Measurements from ENCODE around the gene IFNA8.
"Not testable (repeated sequence)": the region's sequence is repeated elsewhere in the genome, so short reads cannot be mapped to it uniquely, and the experiment has no call there.

DNA sequence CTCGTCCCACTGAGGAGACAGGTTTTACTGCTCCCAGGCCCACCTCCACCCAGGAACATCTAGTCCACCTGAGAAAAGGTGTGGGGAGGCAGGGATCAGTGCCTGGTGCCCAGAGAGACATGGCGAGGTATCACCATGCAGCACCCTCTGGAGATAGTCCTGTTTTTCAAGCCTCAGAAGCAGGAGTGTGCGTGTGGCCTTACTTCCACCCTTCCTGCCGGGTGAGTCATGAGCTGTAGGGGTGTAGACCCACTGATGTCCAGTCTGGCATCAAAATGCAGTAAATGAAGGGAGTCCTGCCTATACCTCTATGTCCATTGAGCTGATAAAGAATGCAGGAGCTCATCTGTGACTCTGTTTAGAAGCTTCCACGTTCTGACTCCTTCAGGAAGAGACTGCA is 40.4 kb downstream of the IFNA8 start:
- not testable (repeated sequence) for TF ChIP-seq EZH2 (IDR thresholded peaks at IDR 0.05; ENCODE audit: low read depth, unreplicated experiment); JUNB (IDR thresholded peaks at IDR 0.05; ENCODE audit: unreplicated experiment); POLR2AphosphoS5 (IDR thresholded peaks at IDR 0.05; ENCODE audit: low read depth); EZH2phosphoT487 (IDR thresholded peaks at IDR 0.05; ENCODE audit: unreplicated experiment); CREB1 (CRISPR knock-in tag; IDR thresholded peaks at IDR 0.05; ENCODE audit: low read depth); ZNF331 (CRISPR knock-in tag; IDR thresholded peaks at IDR 0.05; ENCODE audit: low read depth); ZNF114 (CRISPR knock-in tag; IDR thresholded peaks at IDR 0.05); NANOG (IDR thresholded peaks at IDR 0.05; ENCODE audit: borderline replicate concordance)
- TF ChIP-seq, protein P1, sequence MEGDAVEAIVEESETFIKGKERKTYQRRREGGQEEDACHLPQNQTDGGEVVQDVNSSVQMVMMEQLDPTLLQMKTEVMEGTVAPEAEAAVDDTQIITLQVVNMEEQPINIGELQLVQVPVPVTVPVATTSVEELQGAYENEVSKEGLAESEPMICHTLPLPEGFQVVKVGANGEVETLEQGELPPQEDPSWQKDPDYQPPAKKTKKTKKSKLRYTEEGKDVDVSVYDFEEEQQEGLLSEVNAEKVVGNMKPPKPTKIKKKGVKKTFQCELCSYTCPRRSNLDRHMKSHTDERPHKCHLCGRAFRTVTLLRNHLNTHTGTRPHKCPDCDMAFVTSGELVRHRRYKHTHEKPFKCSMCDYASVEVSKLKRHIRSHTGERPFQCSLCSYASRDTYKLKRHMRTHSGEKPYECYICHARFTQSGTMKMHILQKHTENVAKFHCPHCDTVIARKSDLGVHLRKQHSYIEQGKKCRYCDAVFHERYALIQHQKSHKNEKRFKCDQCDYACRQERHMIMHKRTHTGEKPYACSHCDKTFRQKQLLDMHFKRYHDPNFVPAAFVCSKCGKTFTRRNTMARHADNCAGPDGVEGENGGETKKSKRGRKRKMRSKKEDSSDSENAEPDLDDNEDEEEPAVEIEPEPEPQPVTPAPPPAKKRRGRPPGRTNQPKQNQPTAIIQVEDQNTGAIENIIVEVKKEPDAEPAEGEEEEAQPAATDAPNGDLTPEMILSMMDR (conservative IDR thresholded peaks at IDR 0.05; ENCODE audit: low read depth in 2 of 2), result not testable (repeated sequence)
- TF ChIP-seq, protein P2, sequence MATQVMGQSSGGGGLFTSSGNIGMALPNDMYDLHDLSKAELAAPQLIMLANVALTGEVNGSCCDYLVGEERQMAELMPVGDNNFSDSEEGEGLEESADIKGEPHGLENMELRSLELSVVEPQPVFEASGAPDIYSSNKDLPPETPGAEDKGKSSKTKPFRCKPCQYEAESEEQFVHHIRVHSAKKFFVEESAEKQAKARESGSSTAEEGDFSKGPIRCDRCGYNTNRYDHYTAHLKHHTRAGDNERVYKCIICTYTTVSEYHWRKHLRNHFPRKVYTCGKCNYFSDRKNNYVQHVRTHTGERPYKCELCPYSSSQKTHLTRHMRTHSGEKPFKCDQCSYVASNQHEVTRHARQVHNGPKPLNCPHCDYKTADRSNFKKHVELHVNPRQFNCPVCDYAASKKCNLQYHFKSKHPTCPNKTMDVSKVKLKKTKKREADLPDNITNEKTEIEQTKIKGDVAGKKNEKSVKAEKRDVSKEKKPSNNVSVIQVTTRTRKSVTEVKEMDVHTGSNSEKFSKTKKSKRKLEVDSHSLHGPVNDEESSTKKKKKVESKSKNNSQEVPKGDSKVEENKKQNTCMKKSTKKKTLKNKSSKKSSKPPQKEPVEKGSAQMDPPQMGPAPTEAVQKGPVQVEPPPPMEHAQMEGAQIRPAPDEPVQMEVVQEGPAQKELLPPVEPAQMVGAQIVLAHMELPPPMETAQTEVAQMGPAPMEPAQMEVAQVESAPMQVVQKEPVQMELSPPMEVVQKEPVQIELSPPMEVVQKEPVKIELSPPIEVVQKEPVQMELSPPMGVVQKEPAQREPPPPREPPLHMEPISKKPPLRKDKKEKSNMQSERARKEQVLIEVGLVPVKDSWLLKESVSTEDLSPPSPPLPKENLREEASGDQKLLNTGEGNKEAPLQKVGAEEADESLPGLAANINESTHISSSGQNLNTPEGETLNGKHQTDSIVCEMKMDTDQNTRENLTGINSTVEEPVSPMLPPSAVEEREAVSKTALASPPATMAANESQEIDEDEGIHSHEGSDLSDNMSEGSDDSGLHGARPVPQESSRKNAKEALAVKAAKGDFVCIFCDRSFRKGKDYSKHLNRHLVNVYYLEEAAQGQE (IDR thresholded peaks at IDR 0.05; ENCODE audit: unreplicated experiment), result not testable (repeated sequence)
- TF ChIP-seq, protein P3, sequence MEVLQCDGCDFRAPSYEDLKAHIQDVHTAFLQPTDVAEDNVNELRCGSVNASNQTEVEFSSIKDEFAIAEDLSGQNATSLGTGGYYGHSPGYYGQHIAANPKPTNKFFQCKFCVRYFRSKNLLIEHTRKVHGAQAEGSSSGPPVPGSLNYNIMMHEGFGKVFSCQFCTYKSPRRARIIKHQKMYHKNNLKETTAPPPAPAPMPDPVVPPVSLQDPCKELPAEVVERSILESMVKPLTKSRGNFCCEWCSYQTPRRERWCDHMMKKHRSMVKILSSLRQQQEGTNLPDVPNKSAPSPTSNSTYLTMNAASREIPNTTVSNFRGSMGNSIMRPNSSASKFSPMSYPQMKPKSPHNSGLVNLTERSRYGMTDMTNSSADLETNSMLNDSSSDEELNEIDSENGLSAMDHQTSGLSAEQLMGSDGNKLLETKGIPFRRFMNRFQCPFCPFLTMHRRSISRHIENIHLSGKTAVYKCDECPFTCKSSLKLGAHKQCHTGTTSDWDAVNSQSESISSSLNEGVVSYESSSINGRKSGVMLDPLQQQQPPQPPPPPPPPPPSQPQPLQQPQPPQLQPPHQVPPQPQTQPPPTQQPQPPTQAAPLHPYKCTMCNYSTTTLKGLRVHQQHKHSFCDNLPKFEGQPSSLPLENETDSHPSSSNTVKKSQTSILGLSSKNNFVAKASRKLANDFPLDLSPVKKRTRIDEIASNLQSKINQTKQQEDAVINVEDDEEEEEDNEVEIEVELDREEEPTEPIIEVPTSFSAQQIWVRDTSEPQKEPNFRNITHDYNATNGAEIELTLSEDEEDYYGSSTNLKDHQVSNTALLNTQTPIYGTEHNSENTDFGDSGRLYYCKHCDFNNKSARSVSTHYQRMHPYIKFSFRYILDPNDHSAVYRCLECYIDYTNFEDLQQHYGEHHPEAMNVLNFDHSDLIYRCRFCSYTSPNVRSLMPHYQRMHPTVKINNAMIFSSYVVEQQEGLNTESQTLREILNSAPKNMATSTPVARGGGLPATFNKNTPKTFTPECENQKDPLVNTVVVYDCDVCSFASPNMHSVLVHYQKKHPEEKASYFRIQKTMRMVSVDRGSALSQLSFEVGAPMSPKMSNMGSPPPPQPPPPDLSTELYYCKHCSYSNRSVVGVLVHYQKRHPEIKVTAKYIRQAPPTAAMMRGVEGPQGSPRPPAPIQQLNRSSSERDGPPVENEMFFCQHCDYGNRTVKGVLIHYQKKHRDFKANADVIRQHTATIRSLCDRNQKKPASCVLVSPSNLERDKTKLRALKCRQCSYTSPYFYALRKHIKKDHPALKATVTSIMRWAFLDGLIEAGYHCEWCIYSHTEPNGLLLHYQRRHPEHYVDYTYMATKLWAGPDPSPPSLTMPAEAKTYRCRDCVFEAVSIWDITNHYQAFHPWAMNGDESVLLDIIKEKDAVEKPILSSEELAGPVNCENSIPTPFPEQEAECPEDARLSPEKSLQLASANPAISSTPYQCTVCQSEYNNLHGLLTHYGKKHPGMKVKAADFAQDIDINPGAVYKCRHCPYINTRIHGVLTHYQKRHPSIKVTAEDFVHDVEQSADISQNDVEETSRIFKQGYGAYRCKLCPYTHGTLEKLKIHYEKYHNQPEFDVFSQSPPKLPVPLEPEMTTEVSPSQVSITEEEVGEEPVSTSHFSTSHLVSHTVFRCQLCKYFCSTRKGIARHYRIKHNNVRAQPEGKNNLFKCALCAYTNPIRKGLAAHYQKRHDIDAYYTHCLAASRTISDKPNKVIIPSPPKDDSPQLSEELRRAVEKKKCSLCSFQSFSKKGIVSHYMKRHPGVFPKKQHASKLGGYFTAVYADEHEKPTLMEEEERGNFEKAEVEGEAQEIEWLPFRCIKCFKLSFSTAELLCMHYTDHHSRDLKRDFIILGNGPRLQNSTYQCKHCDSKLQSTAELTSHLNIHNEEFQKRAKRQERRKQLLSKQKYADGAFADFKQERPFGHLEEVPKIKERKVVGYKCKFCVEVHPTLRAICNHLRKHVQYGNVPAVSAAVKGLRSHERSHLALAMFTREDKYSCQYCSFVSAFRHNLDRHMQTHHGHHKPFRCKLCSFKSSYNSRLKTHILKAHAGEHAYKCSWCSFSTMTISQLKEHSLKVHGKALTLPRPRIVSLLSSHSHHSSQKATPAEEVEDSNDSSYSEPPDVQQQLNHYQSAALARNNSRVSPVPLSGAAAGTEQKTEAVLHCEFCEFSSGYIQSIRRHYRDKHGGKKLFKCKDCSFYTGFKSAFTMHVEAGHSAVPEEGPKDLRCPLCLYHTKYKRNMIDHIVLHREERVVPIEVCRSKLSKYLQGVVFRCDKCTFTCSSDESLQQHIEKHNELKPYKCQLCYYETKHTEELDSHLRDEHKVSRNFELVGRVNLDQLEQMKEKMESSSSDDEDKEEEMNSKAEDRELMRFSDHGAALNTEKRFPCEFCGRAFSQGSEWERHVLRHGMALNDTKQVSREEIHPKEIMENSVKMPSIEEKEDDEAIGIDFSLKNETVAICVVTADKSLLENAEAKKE (CRISPR knock-in tag; IDR thresholded peaks at IDR 0.05), result not testable (repeated sequence)

Data from GM23338 (cell line).